Jurkat, Clone E6-1 (cell line): ENCODE measurements around the gene OGDHL. TPM values are rescaled to one million over a fixed set of nuclear protein-coding genes. Genes with fewer than 3 reads are reported as not detected.
"Not testable (repeated sequence)": the region's sequence is repeated elsewhere in the genome, so short reads cannot be mapped to it uniquely, and the experiment has no call there.

ENCODE experiments used
- DNase-seq: peaks from one replicate; pipeline ENCODE4 v3.0.0-alpha.2; 2011; ENCODE audit warnings: low read depth, low spot score
- H3K4me3 ChIP-seq: 2 replicates; pipeline ENCODE4 v1.5.1; 2011; ENCODE audit warnings: mild to moderate bottlenecking, low read length, control low read depth, moderate library complexity
- polyA plus RNA-seq: library from polyadenylated mRNA; unstranded; fragments of >200 nt; gene quantifications from one replicate; pipeline ENCODE4 v1.2.1, GENCODE V29; 2012; ENCODE audit warnings: missing spikeins; ENCODE audit not compliant: insufficient read length, insufficient read depth

OGDHL gene
- 9.8 TPM for polyA plus RNA-seq

- peak; percentile 56 for DNase-seq
- peak within 1 kb of the TSS; percentile 62 for H3K4me3 ChIP-seq
These were observed at the start of gene OGDHL for GRCh38 chr10:49761789-49762565. TSS of gene OGDHL (minus strand) at chr10:49762323. CDS start at chr10:49758592, 3,731 bp downstream.

GRCh38 chr10:49803988-49804387 lies 41.9 kb upstream of the OGDHL start:
- no peak for DNase-seq
- H3K4me3 ChIP-seq, result no peak overlapping the region

- no peak for DNase-seq
- no peak overlapping the region for H3K4me3 ChIP-seq
These were observed 36.2 kb upstream of the OGDHL start for GRCh38 chr10:49798275-49798674.

GRCh38 chr10:49791100-49791499 lies 29.0 kb upstream of the OGDHL start:
- no peak overlapping the region for H3K4me3 ChIP-seq
- no peak for DNase-seq

- no peak overlapping the region for H3K4me3 ChIP-seq
These were observed 22.6 kb upstream of the OGDHL start for GRCh38 chr10:49784681-49785080.

GRCh38 chr10:49783645-49784044 lies 21.5 kb upstream of the OGDHL start:
- DNase-seq, result peak; percentile 11
- no peak overlapping the region for H3K4me3 ChIP-seq

More at GRCh38 chr10:49784681-49785080, 22.6 kb upstream of the OGDHL start:
- DNase-seq, result no peak

- no peak overlapping the region for H3K4me3 ChIP-seq
- no peak for DNase-seq
These were observed 19.1 kb upstream of the OGDHL start for GRCh38 chr10:49781247-49781646.

GRCh38 chr10:49778197-49778596 lies 16.1 kb upstream of the OGDHL start:
- DNase-seq, result no peak
- H3K4me3 ChIP-seq, result no peak overlapping the region

- no peak for DNase-seq
- H3K4me3 ChIP-seq, result no peak overlapping the region
These were observed 14.7 kb upstream of the OGDHL start for GRCh38 chr10:49776851-49777250.

GRCh38 chr10:49775014-49775413 lies 12.9 kb upstream of the OGDHL start:
- DNase-seq, result no peak
- no peak overlapping the region for H3K4me3 ChIP-seq

GRCh38 chr10:49772944-49773343 lies 10.8 kb upstream of the OGDHL start:
- not testable (repeated sequence) for H3K4me3 ChIP-seq, DNase-seq

- not testable (repeated sequence) for H3K4me3 ChIP-seq
- DNase-seq, result peak; percentile 66
These were observed 8.9 kb upstream of the OGDHL start for GRCh38 chr10:49771046-49771445.

- DNase-seq, result no peak
These were observed 7.6 kb upstream of the OGDHL start for GRCh38 chr10:49769692-49770091.

GRCh38 chr10:49768731-49769130 lies 6.6 kb upstream of the OGDHL start:
- no peak for DNase-seq
- no peak overlapping the region for H3K4me3 ChIP-seq

More at GRCh38 chr10:49769692-49770091, 7.6 kb upstream of the OGDHL start:
- no peak overlapping the region for H3K4me3 ChIP-seq

- no peak for DNase-seq
- H3K4me3 ChIP-seq, result no peak overlapping the region
These were observed 6.2 kb upstream of the OGDHL start for GRCh38 chr10:49768329-49768728.

GRCh38 chr10:49767752-49768151 lies 5.6 kb upstream of the OGDHL start:
- no peak overlapping the region for H3K4me3 ChIP-seq
- no peak for DNase-seq

- H3K4me3 ChIP-seq, result no peak overlapping the region
- no peak for DNase-seq
These were observed 4.4 kb upstream of the OGDHL start for GRCh38 chr10:49766484-49766883.

GRCh38 chr10:49762566-49762877 lies 399 bp upstream of the OGDHL start:
- peak overlapping the region; percentile 62 for H3K4me3 ChIP-seq
- no peak for DNase-seq

GRCh38 chr10:49761201-49761788 lies 828 bp downstream of the OGDHL start:
- peak overlapping the region; percentile 62 for H3K4me3 ChIP-seq
- DNase-seq, result no peak

- H3K4me3 ChIP-seq, result no peak overlapping the region
- no peak for DNase-seq
These were observed 1.3 kb downstream of the OGDHL start for GRCh38 chr10:49760789-49761188.
